ENCODE data around the gene TNRC6B.

- no peak for TF ChIP-seq POLR2A (IDR thresholded peaks at IDR 0.05; ENCODE audit: low read depth, low read length)
- TF ChIP-seq PAX5 (IDR thresholded peaks at IDR 0.05; ENCODE audit: insufficient read depth, low read length, severe bottlenecking): no peak
- TF ChIP-seq TAF1 (IDR thresholded peaks at IDR 0.05; ENCODE audit: low read depth, low read length): no peak
- no peak for TF ChIP-seq POLR2AphosphoS5 (IDR thresholded peaks at IDR 0.05; ENCODE audit: low read depth, low read length)
- no peak for TF ChIP-seq SPI1 (IDR thresholded peaks at IDR 0.05; ENCODE audit: low read depth, low read length)
Observed at GRCh38 chr22:40326905-40327735, 149.4 kb downstream of the TNRC6B start.
